Transverse colon (tissue), 4 donors: ENCODE results near the gene PLCB2. TPM values are rescaled to one million over a fixed set of nuclear protein-coding genes. Genes with fewer than 3 reads are reported as not detected.

Source experiments
- DNase-seq: peaks from one replicate; pipeline ENCODE4 v3.0.0-alpha.2; 2019
- H3K27ac ChIP-seq, 4 donors: fragments of 200-600 bp; sonication (generic); 2 replicates each; pipeline ENCODE4 v1.5.1; 2016 to 2018; ENCODE audit warnings: inconsistent platforms in 4 of 4
- H3K27me3 ChIP-seq: fragments of 200-600 bp; sonication (generic); 2 replicates; pipeline ENCODE4 v1.5.1; 2017; ENCODE audit warnings: inconsistent platforms
- H3K36me3 ChIP-seq, 4 donors: fragments of 200-600 bp; sonication (generic); 2 replicates each; pipeline ENCODE4 v1.5.1; 2017 to 2019; ENCODE audit warnings: inconsistent platforms in 4 of 4
- H3K4me1 ChIP-seq, 4 donors: fragments of 200-600 bp; sonication (generic); 2 replicates each; pipeline ENCODE4 v1.5.1; 2017 to 2020; ENCODE audit warnings: inconsistent platforms in 4 of 4
- H3K4me3 ChIP-seq, 4 donors: fragments of 200-600 bp; sonication (generic); 1 replicate in 1 of 4; 2 replicates in 3 of 4; pipeline versions ENCODE4 v1.5.1 to v1.6.1; 2017 to 2019; ENCODE audit warnings: inconsistent platforms in 4 of 4
- H3K9me3 ChIP-seq, 2 donors: fragments of 200-600 bp; sonication (generic); 2 replicates each; pipeline ENCODE4 v1.5.1; 2017 to 2019; ENCODE audit warnings: inconsistent platforms in 2 of 2
- CTCF ChIP-seq, 5 experiments: fragments of 200-600 bp in 3 of 5; fragments of 450-650 bp in 2 of 5; sonication (generic) in 3 of 5; IDR thresholded peaks; 1 replicate in 2 of 5; 2 replicates in 3 of 5; pipeline ENCODE4 v1.5.1; 2016 to 2017; ENCODE audit warnings: antibody characterized with exemption in 5 of 5, inconsistent platforms in 3 of 5, mild to moderate bottlenecking in 2 of 5, moderate library complexity in 1 of 5
- EP300 ChIP-seq: sonication (generic); formaldehyde crosslinking; IDR thresholded peaks from one replicate; pipeline ENCODE4 v1.6.1; 2017; ENCODE audit warnings: antibody characterized with exemption, low read depth
- POLR2A ChIP-seq: fragments of 450-650 bp; IDR thresholded peaks from one replicate; pipeline ENCODE4 v1.6.1; 2016; ENCODE audit warnings: antibody characterized with exemption, mild to moderate bottlenecking, moderate library complexity
- POLR2AphosphoS5 ChIP-seq, 3 donors: sonication (generic); formaldehyde crosslinking; IDR thresholded peaks; one replicate each; pipeline ENCODE4 v1.6.1; 2016; ENCODE audit warnings: antibody characterized with exemption in 3 of 3
- WGBS, 2 donors: methylation state at CpG; one replicate each; pipeline ENCODE4 v1.1.5; 2018; ENCODE audit warnings: low coverage in 1 of 2; 5-methylcytosine and 5-hydroxymethylcytosine counted together
- in situ Hi-C, 4 donors: fragments of 200-750 bp; cut with MboI; loops; one replicate each; pipeline versions ENCODE4 v1.15.0 to v1.15.1; 2017; ENCODE audit warnings: low sequenced_read_pairs in 3 of 4, low pct_ligation_motif_present in 1 of 4, low pct_unique_long_range_greater_than_20kb in 1 of 4
- intact Hi-C: fragments of 100-400 bp; cut with DNase I; formaldehyde crosslinking; loops from one replicate; pipeline ENCODE4 v1.15.1; 2023; ENCODE audit warnings: low total_unique reads
- total RNA-seq, 4 donors: library from RNA; depleted of rRNA; stranded (reverse); fragments of >200 nt; gene quantifications; one replicate each; pipeline ENCODE4 v1.1.0, GENCODE V29; 2016

PLCB2 gene
- total RNA-seq, 4 donors from 2014 or later, result 5.5 to 143 (median 12.0) TPM

GRCh38 chr15:40281057-40281800 lies 26.5 kb downstream of the PLCB2 start:
- intact Hi-C loops, result loop anchor here (5.0 kb wide), 1 partner anchor 141 kb away; no protein-coding TSS in a partner anchor
- in situ Hi-C loops, result no loop called here
- Histone ChIP-seq H3K4me1 (peaks cover 3 to 36% (median 33%) of the 10 kb centered on the region in 4 donors), H3K4me3 (peak overlapping the region in 3 of 4 donors; percentile 17 to 47 (median 41)), H3K27ac (no peak overlapping the region), H3K9me3 (no peaks in the 10 kb centered on the region), H3K36me3 (no peaks in the 10 kb centered on the region), H3K27me3 (peaks cover 57% of the 10 kb centered on the region)
- 57% methylated on average over 41 of the region's 43 CpGs; no CpG with 5 or more reads in 1 of the 2 donors for WGBS, 2 donors
- DNase-seq, result no peak
- TF ChIP-seq POLR2A, result no peak
- no peak for TF ChIP-seq CTCF (IDR thresholded peaks at IDR 0.05)
- no peak for TF ChIP-seq EP300
- TF ChIP-seq POLR2AphosphoS5 (IDR thresholded peaks at IDR 0.05), result no peak

- DNase-seq, result no peak
- TF ChIP-seq EP300 (no peak), CTCF (IDR thresholded peaks at IDR 0.05) (no peak), POLR2AphosphoS5 (IDR thresholded peaks at IDR 0.05) (no peak), POLR2A (no peak)
- Histone ChIP-seq H3K27ac (no peak overlapping the region), H3K4me3 (no peak overlapping the region), H3K4me1 (peaks cover 3 to 35% (median 33%) of the 10 kb centered on the region in 4 donors), H3K27me3 (peaks cover 57% of the 10 kb centered on the region), H3K9me3 (no peaks in the 10 kb centered on the region), H3K36me3 (no peaks in the 10 kb centered on the region)
- 56% methylated on average over 30 of the region's 30 CpGs; no CpG with 5 or more reads in 1 of the 2 donors for WGBS, 2 donors
- intact Hi-C loops, result loop anchor here (5.0 kb wide), 1 partner anchor 142 kb away; no protein-coding TSS in a partner anchor
- in situ Hi-C loops, result no loop called here
These were observed 27.3 kb downstream of the PLCB2 start for GRCh38 chr15:40280260-40281056.

GRCh38 chr15:40279437-40280141 lies 28.1 kb downstream of the PLCB2 start:
- H3K9me3 ChIP-seq, result no peaks in the 10 kb centered on the region
- intact Hi-C loops (loop anchor here (2.0 to 5.0 kb wide), 2 partner anchors 143 to 231 kb away; no protein-coding TSS in a partner anchor), in situ Hi-C loops (loop anchor here in 3 of 4 donors (10.0 kb wide), 1 partner anchor 235 kb away; no protein-coding TSS in a partner anchor)
- peak; percentile 74 for DNase-seq
- 15 to 60% methylated on average over 4 to 40 of the region's 40 CpGs for WGBS, 2 donors
- TF ChIP-seq CTCF (IDR thresholded peaks at IDR 0.05) (peak; percentile 95 to 99 (median 99)), POLR2AphosphoS5 (IDR thresholded peaks at IDR 0.05) (no peak), POLR2A (no peak)
- no peaks in the 10 kb centered on the region for H3K36me3 ChIP-seq
- H3K4me3 ChIP-seq, result no peak overlapping the region
- peaks cover 3 to 35% (median 30%) of the 10 kb centered on the region in 4 donors for H3K4me1 ChIP-seq
- H3K27me3 ChIP-seq, result peaks cover 57% of the 10 kb centered on the region
- H3K27ac ChIP-seq, result no peak overlapping the region
